Osteocyte (in vitro differentiated cells): Measurements from ENCODE around the gene PPP1R14B. TPM values are rescaled to one million over a fixed set of nuclear protein-coding genes. Genes with fewer than 3 reads are reported as not detected.

ENCODE experiments used
- DNase-seq: peaks from one replicate; pipeline ENCODE4 v3.0.0; 2021; ENCODE audit warnings: mixed read lengths; ENCODE audit not compliant: unreplicated experiment; ENCODE audit errors: extremely low spot score
- H3K27ac Mint-ChIP-seq: one replicate; pipeline ENCODE4 v1.8.0; 2021; ENCODE audit warnings: mild to moderate bottlenecking, mixed read lengths; ENCODE audit not compliant: unreplicated experiment
- H3K27me3 Mint-ChIP-seq: one replicate; pipeline ENCODE4 v1.8.0; 2021; ENCODE audit warnings: mixed read lengths; ENCODE audit not compliant: unreplicated experiment
- H3K36me3 Mint-ChIP-seq: one replicate; pipeline ENCODE4 v1.8.0; 2021; ENCODE audit warnings: mixed read lengths; ENCODE audit not compliant: unreplicated experiment
- H3K4me1 Mint-ChIP-seq: one replicate; pipeline ENCODE4 v1.8.0; 2021; ENCODE audit warnings: mixed read lengths; ENCODE audit not compliant: unreplicated experiment
- H3K4me3 Mint-ChIP-seq: one replicate; pipeline ENCODE4 v1.8.0; 2021; ENCODE audit warnings: mild to moderate bottlenecking, moderate library complexity, mixed read lengths; ENCODE audit not compliant: unreplicated experiment
- H3K9me3 Mint-ChIP-seq: one replicate; pipeline ENCODE4 v1.8.0; 2021; ENCODE audit warnings: mixed read lengths; ENCODE audit not compliant: unreplicated experiment
- CTCF ChIP-seq: fragments of 200-600 bp; sonication (generic); IDR thresholded peaks from 2 replicates; pipeline ENCODE4 v1.5.0; 2021; ENCODE audit warnings: antibody characterized with exemption, mild to moderate bottlenecking, moderate library complexity
- total RNA-seq: library from RNA; stranded (reverse); gene quantifications from 2 replicates; pipeline ENCODE4 v1.2.1, GENCODE V29; 2021

PPP1R14B gene
- total RNA-seq, 1 donor from 2014 or later, result 270 TPM

- Mint-ChIP-seq H3K9me3 (no peaks in the 10 kb centered on the region), H3K27me3 (no peaks in the 10 kb centered on the region), H3K4me3 (no peak overlapping the region)
Measured at GRCh38 chr11:64196626-64197025, 50.1 kb downstream of the PPP1R14B start.

More at GRCh38 chr11:64196626-64197025, 50.1 kb downstream of the PPP1R14B start:
- TF ChIP-seq CTCF, result no peak
- no peak for DNase-seq
- Mint-ChIP-seq H3K36me3 (peaks cover 51% of the 10 kb centered on the region), H3K4me1 (no peaks in the 10 kb centered on the region), H3K27ac (no peak overlapping the region)

Other genes with a start within 250 kb of the PPP1R14B start
- 0.54 and 0.65 TPM in 2 replicates for gene FLRT1, start 211.0 kb downstream of the PPP1R14B start, total RNA-seq
- 22.3 and 29.6 TPM in 2 replicates for gene MACROD1, start 80.8 kb downstream of the PPP1R14B start, total RNA-seq
- 109 and 115 TPM in 2 replicates for gene STIP1, start 60.8 kb downstream of the PPP1R14B start, total RNA-seq
- gene FERMT3, start 40.2 kb downstream of the PPP1R14B start, total RNA-seq, result 0.94 and 1.4 TPM in 2 replicates
- gene TRPT1, start 20.8 kb downstream of the PPP1R14B start, total RNA-seq, result 39.2 and 39.7 TPM in 2 replicates
- gene NUDT22, start 20.7 kb downstream of the PPP1R14B start, total RNA-seq, result 43.7 and 46.8 TPM in 2 replicates
- gene DNAJC4, start 16.4 kb downstream of the PPP1R14B start, total RNA-seq, result 46.5 and 49.9 TPM in 2 replicates
- 205 and 217 TPM in 2 replicates for gene VEGFB, start 12.4 kb downstream of the PPP1R14B start, total RNA-seq
- gene FKBP2, start 5.8 kb downstream of the PPP1R14B start, total RNA-seq, result 52.9 and 54.7 TPM in 2 replicates
- 30.2 and 32.0 TPM in 2 replicates for gene PLCB3, start 4.6 kb upstream of the PPP1R14B start, total RNA-seq
- gene BAD, start 37.7 kb upstream of the PPP1R14B start, total RNA-seq, result 68.3 and 73.6 TPM in 2 replicates
- gene GPR137, start 38.9 kb upstream of the PPP1R14B start, total RNA-seq, result 68.0 and 71.4 TPM in 2 replicates
- 0.39 and 0.43 TPM in 2 replicates for gene KCNK4, start 44.4 kb upstream of the PPP1R14B start, total RNA-seq
- gene CATSPERZ, start 53.4 kb upstream of the PPP1R14B start, total RNA-seq, result not detected in 2 replicates
- 32.7 and 37.4 TPM in 2 replicates for gene ESRRA, start 58.6 kb upstream of the PPP1R14B start, total RNA-seq
- 159 and 174 TPM in 2 replicates for gene TRMT112, start 70.6 kb upstream of the PPP1R14B start, total RNA-seq
- 215 and 217 TPM in 2 replicates for gene PRDX5, start 71.2 kb upstream of the PPP1R14B start, total RNA-seq
- gene CCDC88B, start 93.3 kb upstream of the PPP1R14B start, total RNA-seq, result 0.30 TPM in 1 of 2 replicates, not detected in the other
- gene RPS6KA4, start 112.2 kb upstream of the PPP1R14B start, total RNA-seq, result 33.7 and 35.9 TPM in 2 replicates